GM08714 (cell line): ENCODE results near the gene CHRM4.

Experiments
- H3K4me3 ChIP-seq: fragments of 200-500 bp; sonication (Bioruptor generic); 2 replicates; pipeline ENCODE4 v1.5.1; 2014; ENCODE audit warnings: mild to moderate bottlenecking, low read length, inconsistent platforms
- ZNF274 ChIP-seq: IDR thresholded peaks from 2 replicates; pipeline ENCODE4 v1.6.1; 2012; ENCODE audit warnings: mild to moderate bottlenecking, low read depth, low read length

CHRM4 gene

DNA sequence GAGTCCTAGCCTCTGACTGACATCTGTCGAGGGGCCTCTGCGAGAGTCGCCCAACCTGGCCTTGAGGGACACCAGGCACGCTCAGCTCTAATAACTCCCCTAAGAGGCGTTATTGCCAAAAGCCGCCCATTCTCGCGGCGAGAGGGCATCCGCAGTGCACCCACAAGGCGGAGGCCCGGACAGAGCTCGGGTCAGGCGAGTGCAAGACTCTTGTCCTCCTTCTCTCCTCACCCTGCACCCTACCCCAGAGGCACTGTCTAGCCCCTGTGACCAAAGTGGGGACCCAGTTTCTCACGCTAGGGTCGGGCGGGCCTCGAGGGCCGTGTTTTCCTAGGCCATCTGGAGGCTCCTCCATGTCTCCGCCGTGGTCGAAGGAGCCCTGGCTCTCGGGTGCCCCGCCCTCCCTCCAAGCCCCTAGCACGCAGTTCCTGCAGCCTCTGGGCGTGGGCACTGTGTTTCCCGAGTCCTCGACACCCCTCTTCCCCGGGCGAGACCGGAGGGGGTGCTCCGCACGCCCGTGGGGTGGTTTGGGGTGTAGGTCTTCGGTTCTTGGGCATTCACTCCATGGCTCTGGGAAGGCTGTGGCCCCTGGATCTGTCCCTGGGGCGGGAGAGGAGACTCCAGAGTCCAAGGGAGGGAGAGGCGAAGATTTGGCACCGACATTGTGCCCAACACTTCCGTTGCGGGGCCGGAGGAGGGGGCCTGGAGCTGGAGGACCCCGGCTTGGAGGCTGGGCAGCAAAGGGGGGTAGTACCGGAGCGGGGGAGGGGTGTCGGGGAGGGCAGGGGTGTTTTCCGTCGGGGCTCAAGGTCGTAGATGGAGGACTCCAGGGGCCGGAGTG lies 1.0 kb downstream of the CHRM4 start:
- TF ChIP-seq ZNF274: no peak
- H3K4me3 ChIP-seq: no peak overlapping the region

DNA sequence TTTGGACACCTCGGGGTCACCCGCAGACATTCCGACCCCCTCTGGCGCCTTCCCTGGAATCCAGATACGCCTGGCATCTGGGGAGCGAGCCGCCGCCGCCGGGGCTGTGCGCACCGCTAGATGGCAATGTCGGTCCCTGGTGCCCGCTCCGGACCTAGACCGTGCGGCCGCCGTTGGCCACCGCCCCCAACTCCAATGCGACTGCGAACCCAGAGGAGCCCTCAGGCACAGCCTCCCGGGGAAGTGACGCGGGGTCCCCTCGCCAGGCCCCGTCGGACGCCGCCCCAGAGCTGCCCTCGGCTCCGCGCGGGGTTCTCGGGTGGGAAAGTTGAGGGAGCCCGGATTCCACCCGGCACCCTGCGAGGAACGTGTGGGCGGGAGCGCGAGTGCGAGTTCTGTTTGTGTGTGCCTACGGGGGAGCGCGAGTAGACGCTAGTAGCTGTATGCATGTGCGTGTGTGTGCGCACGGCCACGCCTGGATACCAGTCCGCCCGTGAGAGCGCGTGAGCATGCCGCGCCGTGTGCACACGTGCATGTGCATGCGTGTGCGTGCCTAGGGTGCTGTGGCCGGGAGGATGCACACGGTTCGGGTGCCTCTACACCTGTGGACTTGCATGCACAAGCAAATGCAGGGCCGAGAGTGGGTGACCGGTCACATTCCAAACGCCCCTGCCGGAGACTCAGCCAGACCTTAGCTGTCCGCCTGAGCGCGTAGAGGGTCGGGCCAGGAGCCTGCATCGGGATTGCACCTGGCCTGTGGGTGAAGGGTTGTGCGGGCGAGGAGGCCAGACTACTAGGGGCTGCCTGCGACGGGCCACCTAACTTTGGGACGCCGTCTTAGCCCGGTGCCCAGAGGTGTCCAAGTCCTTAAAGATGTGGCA lies 1.9 kb downstream of the CHRM4 start:
- H3K4me3 ChIP-seq: peak overlapping the region; percentile 38; the same call in 1 of the 2 replicates
- no peak for TF ChIP-seq ZNF274

GRCh38 chr11:46388619-46389449 lies 2.7 kb downstream of the CHRM4 start:
- H3K4me3 ChIP-seq: no peak overlapping the region
- no peak for TF ChIP-seq ZNF274

GRCh38 chr11:46387919-46388618 lies 3.5 kb downstream of the CHRM4 start:
- no peak for TF ChIP-seq ZNF274
- no peak overlapping the region for H3K4me3 ChIP-seq

DNA sequence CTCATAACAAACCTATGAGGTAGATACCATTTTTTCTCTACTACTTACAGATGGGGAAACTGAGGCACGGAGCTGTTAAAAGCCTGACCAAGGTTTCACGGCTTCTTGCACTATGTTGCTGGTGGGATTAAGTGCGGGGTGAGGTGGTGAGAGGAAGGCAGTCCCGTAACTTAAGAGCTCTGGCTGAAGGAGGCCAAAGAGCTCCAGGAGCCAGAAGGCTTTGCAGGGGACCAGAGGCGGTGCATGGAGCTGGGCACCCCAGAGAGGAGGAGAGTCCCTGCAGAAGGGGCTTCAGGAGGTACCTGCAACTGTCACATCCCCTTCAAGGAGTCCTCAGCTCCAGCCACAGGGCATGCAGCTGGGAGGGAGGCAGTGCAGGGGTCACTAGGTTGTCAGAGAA lies 4.1 kb downstream of the CHRM4 start:
- no peak for TF ChIP-seq ZNF274
- no peak overlapping the region for H3K4me3 ChIP-seq

DNA sequence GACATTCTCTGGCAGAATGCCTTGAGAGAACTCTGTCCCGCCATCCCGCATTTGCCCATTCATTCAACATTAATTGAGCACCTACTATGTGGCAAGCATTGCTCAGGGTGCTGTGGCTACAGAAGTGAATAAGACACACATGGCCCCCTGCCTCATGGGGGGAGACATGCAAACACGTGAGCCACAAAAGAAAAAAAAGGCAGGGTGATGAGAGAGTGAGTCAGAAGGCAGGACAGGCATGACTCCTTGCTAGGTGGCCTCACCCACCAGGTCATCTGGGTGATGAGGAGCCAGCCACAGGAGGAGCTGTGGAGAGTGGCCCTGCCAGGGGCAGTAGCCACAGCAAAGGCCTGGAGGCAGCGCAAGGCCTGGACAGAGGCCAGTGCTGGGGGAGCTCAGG lies 4.9 kb downstream of the CHRM4 start:
- no peak for TF ChIP-seq ZNF274
- no peak overlapping the region for H3K4me3 ChIP-seq

DNA sequence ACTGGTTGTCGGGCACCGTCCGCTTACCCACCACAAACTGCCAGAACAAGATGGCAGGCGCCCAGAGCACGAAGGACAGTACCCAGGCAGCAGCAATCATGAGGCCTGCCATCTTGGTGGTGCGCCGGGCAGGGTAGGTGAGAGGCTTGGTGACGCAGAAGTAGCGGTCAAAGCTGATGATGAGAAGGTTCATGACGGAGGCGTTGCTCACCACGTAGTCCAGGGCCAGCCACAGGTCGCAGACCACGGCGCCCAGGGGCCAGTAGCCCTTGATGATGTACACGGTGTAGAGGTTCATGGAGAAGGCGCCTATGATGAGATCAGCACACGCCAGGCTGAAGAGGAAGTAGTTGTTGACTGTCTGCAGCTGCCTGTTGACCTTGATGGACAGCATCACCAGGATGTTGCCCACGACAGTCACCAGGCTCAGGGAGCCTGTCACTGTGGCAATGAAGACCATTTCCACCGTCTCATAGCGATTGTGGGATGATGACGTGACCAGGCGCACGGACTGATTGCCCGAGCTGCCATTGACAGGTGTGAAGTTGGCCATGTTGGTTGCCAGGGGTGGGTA lies 5.5 kb downstream of the CHRM4 start:
- H3K4me3 ChIP-seq: no peak overlapping the region
- TF ChIP-seq ZNF274: no peak

- no peak for TF ChIP-seq ZNF274
- H3K4me3 ChIP-seq: no peak overlapping the region
Measured at GRCh38 chr11:46385169-46386004, 6.2 kb downstream of the CHRM4 start.

DNA sequence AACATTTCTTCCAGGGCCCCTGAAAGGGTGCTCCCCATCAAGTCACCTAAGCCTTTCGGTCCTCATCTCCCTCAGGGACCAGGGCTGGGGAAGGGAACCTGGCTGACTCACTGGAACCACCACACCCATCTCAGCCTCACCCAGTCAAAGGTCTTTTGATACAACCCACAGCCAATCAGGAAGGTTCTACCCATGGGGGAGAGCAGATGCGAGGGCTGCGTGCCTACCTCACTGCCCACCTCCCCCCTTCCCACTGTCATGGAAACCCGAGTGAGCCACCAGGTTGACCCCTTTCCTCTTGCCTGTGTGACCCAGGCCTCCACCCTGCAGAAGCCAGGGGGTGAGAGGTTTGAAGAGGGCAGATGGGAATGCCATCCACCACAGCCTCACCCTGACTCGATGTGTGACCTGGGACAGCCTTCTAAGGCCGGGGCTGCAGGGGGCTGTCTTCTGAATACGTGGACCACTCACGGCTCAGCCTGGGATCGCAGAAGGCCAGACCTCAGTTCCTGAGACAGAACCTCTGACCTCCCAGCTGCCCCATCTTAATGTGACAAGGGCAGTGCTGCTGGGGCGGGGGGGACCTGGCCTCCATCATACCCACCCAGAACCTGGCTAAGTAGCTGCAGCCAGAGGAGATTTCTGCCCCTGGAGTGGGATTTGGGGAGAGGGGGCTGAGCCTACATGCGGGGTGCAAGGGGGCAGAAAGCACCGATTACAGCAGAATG lies 7.4 kb downstream of the CHRM4 start:
- no peak overlapping the region for H3K4me3 ChIP-seq
- TF ChIP-seq ZNF274: no peak

DNA sequence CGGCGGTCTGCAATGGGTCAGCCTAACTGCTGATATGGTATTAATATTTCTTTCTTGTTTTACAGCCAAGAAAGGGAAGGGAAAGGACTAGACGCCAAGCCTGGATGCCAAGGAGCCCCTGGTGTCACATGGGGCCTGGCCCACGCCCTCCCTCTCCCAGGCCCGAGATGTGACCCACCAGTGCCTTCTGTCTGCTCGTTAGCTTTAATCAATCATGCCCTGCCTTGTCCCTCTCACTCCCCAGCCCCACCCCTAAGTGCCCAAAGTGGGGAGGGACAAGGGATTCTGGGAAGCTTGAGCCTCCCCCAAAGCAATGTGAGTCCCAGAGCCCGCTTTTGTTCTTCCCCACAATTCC lies 8.2 kb downstream of the CHRM4 start:
- TF ChIP-seq ZNF274: no peak
- H3K4me3 ChIP-seq: no peak overlapping the region

GRCh38 chr11:46382646-46383403 lies 8.8 kb downstream of the CHRM4 start:
- TF ChIP-seq ZNF274: no peak
- no peak overlapping the region for H3K4me3 ChIP-seq
